Astrocyte of the hippocampus (primary cell): ENCODE data around the gene SMAD4.
"Not testable (repeated sequence)": the region's sequence is repeated elsewhere in the genome, so short reads cannot be mapped to it uniquely, and the experiment has no call there.

Experiments used
- DNase-seq: peaks from one replicate; pipeline ENCODE4 v3.0.0; 2011; ENCODE audit warnings: low read depth, low spot score

The SMAD4 gene

DNA sequence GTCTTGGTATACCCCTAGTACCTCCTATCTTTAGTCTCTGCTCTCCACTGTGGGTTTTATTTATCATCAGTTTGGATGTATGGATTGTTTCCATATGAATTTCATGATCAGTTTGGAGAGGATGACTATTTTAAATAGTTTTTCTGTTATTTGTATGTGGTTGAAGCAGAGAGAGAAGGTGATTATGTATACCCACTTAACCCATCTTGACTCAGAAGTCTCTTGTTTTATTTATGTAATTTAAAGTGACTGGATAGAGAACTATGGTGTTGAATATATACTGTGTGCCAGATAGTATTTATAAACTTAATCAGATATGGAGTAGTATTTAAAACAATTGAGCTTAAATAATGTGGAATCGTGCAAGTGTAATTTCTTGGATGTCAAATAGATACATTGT, 39.9 kb downstream of the SMAD4 start:
- DNase-seq, result no peak

DNA sequence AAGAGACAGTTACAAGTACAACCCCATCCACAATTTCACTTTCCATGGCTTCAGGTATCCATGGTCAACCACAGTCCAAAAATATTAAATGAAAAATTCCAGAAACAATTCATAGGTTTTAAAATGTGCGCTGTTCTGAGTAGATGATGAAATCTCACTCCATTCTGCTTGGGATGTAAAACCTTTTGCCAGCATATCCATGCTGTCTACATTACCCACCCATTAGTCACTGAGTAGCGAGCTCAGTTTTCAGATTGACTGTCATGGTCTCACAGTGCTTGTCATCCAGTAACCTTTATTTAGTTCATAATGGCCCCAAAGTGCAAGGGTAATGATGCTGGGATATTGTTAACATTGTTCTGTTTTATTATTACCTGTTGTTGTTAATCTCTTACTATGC, 40.5 kb downstream of the SMAD4 start:
- peak; percentile 73 for DNase-seq

DNA sequence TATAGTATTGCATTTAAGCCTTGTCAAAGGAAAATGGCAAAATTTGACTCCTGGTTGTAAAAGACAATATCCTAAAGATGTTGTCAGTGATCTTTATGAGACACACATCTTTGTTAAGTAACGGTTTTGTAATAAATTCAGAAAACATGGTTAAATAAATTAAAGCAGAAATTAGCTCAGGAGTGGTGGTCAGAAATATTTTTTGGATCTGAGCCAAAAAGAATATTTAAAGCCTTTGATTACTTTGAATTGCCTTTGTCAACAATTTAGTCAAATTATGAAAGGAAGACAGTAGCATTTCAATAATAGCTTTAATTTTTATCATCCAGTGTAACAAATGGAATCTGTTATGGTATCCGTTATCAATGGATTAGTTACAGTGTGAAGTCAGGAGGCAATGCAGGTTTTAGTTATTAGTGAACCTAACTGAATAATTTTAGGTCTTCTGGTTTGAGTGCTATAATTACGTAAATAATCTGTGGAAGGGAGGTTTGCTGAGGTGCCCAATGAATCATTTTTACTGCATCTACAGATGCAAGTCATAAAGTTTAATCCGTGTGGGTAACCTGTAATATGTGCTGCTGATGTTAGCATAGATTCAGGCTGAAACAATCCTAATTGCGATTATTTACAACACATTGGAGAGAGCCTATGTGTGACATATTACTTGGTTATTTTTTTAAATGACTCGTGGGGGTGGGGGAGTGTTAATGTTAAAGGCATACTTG, 42.7 kb downstream of the SMAD4 start:
- no peak for DNase-seq

DNA sequence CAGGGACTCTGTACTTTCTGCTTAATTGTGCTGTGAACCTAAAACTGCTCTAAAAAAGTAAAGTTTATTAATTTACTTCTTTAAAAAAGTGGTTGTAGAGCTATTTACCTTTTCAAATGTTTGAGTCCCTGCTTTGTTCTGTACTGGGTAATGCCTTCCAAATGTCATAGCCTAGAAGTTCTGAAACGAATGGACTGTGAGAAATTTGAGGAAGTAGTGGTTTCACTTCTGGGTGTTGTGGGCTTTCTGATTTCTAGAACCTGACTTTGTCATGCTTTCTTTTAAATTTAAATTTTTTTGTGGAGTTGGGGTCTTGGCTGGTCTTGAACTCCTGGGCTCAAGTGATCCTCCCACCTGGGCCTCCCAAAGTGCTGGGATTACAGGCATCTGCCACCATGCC, 44.6 kb downstream of the SMAD4 start:
- DNase-seq, result no peak

DNA sequence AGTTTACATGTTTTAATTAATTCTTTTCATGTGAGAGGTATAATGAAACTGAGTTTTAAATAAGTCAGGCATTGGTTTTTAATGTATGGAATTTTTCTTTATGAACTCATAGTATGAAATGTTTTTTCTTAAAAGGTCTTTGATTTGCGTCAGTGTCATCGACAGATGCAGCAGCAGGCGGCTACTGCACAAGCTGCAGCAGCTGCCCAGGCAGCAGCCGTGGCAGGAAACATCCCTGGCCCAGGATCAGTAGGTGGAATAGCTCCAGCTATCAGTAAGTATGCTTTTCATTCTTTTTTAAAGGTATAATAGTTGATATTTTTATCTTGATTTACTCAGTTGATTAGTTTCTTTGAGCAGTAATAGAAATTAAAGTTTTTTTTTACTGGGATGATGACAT, 46.5 kb downstream of the SMAD4 start:
- no peak for DNase-seq

DNA sequence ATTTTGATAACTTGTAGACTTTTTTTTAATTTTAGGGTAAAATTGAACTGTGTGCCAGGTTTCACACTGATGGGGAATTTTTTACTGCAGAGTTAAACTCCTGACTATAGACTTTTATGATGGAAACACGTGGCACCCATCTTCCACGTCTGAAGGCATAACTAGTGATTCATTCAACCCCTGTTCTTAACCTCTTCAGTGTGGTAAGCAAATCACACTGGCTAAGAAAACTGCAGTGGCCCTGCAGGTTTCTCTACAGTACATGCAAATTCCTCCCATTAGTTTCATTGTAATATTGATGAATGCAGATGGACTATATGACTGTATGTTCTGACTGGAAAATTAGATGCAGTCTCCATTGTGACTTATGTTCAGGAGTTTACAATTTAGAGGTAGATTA, 47.2 kb downstream of the SMAD4 start:
- peak; percentile 31 for DNase-seq

DNA sequence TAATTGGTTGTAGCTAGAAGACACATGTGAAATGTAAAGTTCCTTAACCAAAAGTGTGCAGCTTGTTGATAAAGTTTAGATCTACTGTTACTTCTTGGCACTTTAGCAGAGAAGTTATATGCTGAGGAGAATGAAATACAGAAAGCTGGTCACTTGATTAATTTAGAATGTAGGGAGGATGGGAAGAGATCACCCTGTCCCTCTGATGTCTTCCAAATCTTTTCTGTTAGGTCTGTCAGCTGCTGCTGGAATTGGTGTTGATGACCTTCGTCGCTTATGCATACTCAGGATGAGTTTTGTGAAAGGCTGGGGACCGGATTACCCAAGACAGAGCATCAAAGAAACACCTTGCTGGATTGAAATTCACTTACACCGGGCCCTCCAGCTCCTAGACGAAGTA, 48.0 kb downstream of the SMAD4 start:
- DNase-seq, result no peak

DNA sequence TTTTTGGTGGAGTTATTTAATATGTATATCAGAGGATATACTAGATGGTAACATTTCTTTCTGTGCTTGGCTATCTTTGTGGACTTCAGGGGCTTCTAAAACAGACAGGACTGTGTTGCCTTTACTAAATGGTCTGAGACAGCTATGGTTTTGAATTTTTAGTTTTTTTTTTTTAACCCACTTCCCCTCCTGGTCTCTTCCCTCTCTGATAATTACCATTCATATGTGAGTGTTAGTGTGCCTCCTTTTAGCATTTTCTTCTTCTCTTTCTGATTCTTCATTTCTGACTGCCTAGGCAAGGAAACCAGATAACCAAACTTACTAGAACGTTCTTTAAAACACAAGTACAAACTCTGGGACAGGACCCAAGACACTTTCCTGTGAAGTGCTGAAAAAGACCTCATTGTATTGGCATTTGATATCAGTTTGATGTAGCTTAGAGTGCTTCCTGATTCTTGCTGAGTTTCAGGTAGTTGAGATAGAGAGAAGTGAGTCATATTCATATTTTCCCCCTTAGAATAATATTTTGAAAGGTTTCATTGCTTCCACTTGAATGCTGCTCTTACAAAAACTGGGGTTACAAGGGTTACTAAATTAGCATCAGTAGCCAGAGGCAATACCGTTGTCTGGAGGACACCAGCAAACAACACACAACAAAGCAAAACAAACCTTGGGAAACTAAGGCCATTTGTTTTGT, 52.7 kb downstream of the SMAD4 start:
- DNase-seq, result peak; percentile 49

DNA sequence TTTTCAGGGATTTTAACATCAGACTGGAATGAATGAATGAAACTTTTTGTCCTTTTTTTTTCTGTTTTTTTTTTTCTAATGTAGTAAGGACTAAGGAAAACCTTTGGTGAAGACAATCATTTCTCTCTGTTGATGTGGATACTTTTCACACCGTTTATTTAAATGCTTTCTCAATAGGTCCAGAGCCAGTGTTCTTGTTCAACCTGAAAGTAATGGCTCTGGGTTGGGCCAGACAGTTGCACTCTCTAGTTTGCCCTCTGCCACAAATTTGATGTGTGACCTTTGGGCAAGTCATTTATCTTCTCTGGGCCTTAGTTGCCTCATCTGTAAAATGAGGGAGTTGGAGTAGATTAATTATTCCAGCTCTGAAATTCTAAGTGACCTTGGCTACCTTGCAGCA, 53.4 kb downstream of the SMAD4 start:
- DNase-seq, result no peak

DNA sequence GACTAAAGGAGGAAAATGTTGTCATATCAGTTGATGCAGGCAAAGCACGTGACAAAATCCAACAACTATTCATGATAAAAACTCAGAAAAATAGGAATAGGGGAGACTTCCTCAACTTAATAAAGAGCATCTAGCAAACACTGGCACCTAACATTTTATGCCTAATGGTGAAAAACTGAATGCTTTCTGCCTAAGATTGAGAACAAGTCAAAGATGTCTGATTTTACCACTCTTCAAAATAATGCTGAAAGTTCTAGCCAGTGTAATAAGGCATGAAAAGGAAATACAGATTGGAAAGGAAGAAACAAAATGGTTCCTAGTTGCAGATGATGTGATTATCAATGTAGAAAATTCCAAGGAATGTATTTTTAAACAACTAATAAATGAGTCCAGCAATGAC, 58.4 kb downstream of the SMAD4 start:
- no peak for DNase-seq

DNA sequence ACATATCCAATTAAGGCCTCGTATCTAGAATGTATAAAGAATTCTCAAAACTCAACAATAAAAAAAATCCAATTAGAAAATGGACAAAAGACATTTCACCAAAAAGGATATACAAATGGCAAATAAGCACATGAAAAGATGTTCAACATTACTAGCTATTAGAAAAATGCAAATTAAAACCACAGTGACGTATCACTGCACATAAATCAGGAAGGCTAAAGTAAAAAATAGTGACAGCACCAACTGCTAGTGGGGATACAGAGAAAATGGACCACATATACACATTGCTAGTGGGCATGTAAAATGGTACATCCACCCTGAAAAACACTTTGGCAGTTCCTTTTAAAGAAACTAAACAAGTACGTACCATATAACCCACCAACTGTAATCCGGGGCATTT, 59.7 kb downstream of the SMAD4 start:
- DNase-seq, result no peak

DNA sequence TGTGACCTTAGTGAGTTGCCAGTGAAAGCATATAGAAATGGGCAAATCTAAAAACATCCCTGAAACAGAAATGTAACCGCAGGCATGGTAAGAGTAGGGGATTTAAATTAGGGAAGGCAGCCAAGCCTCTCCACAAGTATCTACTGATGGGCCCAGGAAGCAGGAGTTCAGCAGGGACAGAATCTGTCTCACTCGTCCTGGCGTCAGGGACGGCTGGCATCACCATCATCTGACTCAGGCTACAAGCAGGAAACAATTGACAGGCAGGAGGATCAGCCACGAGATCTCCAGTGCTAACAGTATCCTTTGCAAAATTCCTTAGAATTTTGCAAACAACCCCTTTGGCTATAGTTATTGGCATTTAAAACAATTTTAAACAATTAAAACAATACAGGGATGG, 61.3 kb downstream of the SMAD4 start:
- no peak for DNase-seq

DNA sequence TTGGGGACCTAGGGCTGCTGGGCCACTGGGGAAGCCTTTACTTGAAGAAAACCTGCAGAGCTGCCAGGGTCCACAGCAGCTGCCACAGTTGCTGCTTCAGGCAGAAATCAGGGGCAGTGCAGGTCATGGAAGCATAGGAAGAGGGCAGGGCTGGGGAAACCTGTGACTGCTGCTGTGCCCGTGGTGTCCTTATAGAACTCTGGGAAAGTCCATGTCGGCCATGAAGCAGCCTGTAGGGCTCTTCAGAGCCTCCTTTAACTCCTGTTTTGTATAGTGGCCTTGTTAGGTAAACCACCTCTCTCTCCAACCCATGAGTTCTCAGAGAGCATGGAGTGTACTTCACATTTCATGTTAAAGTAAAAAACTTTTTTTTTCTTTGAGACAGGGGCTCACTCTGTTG, 62.1 kb downstream of the SMAD4 start:
- DNase-seq, result no peak

DNA sequence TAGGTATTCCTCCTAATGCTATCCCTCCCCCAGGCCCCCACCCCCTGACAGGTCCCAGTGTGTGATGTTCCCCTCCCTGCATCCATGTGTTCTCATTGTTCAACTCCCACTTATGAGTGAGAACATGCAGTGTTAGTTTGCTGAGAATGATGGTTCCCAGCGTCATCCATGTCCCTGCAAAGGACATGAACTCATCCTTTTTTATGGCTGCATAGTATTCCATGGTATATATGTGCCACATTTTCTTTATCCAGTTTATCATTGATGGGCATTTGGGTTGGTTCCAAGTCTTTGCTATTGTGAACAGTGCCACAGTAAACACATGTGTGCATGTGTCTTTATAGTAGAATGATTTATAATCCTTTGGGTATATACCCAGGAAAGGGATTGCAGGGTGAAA, 63.0 kb downstream of the SMAD4 start:
- not testable (repeated sequence) for DNase-seq

DNA sequence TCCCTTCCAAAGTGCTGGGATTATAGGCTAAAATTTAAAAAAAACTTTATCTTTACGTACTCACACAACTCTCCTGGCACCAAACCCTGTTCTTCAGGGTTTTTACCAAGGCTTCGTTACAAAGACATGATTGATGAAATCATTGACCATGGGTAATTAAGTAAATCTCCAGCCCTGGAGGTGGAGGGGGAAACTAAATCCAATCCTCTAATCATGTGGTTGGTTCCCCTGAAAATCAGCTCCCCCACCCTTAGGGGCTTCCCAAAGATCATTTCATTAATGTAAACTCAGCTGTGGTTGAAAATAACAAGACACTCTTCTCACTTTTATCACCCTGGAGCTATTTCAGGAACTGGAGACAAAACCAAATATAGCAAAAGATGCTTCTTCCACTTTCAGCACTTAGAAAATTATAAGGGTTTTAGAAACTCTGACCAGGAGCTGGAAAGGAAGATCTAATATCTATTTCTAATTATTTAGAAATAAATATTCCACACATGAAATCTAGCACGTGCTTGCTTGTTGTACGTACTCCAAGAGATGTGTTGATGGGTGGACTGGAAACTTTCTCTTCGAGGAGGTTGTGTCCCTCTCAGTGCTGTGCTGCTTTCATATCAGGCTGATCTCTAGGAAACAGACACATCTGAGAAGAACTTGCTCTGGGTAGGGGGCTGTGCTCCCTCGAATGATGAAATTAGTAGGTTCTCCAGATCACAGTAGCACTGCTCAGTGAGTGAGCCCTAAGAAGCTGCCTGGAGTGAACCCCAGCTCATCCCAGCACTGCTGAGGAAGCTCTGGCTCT, 67.2 kb downstream of the SMAD4 start:
- DNase-seq, result no peak

DNA sequence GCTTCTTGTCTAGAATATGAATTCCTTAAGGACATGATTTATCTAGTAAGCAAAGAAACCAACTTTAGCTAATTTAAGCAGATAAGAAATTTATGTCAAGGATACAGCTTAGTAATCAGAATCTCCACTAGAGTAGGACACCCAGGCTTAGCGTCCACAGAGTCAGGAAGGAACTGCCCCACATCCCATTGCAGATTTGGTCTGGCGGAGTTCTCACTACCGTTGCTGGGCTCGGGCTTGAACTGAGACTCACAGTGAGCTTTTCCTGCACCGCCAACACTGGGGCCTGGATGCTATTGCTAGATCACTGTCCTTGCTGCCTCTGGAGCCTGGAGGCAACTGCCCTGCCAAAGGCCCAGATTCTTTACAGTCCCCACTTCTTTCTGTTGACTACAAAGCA, 68.1 kb downstream of the SMAD4 start:
- DNase-seq, result no peak

DNA sequence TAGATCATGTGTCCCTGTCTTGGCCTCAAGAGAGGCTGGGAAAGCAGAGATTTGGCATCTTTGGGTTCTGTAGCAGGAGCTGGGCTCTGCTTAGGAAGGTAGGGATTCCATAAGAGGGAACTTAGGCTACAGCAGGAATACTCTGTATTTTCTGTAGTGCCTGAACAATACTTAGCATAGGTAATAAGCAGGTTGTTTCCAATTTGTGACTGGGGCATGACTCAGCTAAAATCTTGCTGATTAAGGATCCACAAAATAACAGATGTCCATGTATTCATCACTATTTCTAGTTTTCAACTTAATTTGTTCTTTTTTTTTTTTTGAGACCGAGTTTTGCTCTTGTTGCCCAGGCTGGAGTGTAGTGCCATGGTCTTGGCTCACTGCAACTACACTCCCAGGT, 68.5 kb downstream of the SMAD4 start:
- DNase-seq, result no peak

DNA sequence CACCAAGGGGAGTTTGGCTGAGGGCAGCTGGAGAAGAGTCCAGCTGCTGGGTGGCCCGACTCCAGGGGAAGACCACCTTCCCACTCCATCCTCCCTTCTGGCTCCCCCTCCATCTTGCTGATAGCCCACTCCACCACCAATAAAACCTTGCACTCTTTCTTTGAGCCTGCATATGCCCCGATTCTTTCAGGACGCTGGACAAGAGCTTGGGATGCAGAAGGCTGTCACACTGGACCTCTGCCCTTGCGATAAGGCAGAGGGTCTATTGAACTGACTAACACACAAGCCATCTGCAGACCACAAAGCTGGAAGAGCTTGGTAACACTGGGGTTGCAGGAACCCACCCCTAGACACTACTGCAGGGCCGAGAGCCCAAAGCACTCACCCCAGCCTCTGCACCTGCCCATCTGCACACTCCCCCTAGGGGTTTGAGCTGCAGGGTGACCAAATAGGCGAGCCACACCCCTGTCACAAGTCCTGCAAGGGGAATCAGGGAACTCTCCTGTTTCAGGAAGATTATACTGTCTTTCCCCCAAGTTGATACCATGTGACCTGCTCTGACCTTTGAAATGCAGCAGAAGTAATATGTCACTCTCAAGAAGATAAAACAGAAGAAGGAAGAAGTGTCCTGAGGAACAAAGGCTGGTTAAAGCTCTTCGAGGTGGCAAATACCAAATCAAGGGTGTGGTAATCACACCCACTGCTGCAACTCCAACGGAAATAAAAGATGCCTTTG, 70.5 kb downstream of the SMAD4 start:
- no peak for DNase-seq

DNA sequence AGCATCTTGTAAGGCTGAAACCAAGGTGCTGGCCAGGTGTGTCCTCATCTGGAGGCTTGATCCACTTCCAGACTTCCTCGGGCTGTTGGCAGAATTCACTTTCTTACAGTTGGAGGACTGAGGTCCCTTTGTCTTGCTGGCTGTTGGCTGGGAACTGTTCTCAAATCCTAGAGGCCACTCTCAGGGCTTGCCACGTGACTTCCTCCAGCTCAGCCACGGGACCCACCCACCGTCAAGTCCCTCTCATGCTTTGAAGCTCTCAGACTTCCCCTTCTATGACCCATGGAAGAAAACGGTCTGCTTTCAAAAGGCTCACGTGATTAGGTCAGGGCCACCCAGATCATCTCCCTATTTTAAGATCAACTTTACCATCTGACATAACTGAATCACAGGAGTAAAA, 77.1 kb downstream of the SMAD4 start:
- no peak for DNase-seq

DNA sequence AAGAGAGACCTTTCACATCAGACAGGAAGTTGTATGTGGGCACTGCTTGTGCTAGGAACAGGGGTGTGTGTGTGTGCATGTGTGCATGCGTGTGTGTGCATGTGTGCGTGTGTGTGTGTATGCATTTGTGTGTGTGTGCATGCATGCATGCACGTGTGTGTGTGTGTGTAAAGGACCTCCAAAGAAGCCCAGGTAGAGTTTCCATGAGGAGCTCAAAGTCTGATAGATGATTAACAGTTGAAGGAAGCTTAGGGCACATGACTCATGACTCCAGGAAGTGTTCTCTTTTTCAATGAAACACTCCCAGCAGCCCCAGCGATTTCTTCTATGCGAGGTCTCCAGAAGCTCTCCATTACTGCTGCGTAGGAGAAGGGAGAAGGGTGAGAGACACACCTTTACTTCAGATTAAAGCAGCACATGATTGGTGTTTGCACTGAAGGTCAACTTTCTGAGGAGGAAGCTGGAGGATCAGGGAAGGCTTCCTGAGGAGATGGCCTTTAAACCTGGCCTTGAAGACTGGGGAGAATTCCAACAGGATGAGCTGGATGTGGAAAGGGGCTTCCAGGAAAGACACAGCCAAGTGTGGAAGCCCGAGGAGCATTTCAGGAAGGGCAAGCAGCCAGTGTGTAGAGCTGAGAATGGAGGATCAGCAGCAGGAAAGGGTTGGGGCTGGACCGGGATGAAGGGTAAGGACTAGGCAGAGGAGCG, 77.7 kb downstream of the SMAD4 start:
- DNase-seq, result no peak

DNA sequence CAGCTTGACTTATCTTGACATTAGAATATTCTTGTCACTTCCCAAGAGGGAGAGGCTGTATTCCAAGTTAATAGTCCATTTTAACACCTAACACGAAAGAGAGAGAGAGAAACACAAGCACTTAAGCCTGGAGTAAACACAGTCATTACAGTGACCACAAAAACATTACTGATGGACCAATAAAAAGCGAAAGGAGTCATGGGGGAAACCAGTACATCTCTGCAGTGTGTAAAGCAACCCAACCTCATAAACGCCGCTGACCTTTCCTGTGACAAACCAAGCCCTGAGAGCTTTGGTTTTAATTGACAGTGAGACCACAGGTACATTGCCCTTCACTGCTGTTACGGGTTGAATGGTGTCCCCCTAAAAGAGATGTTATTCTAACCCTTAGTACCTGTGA, 78.3 kb downstream of the SMAD4 start:
- DNase-seq, result no peak
